ENCODE data around the gene ZNF426. TPM values are rescaled to one million over a fixed set of nuclear protein-coding genes. Genes with fewer than 3 reads are reported as not detected.
A peak's percentile ranks its signal among the peaks of the same experiment; 100 is the strongest.

Gene ZNF426
- total RNA-seq, 1 experiment from 2014 or later, result 4.6 TPM

- Histone ChIP-seq H3K4me3 (ENCODE audit: low read depth, low read length) (no peak overlapping the region), H3K4me1 (no peaks in the 10 kb centered on the region), H3K27me3 (replicated peaks; ENCODE audit: control insufficient read depth, insufficient read depth, low read length) (no peaks in the 10 kb centered on the region), H3K9me3 (peaks cover 18% of the 10 kb centered on the region; the same call in 1 of the 2 replicates), H3K36me3 (ENCODE audit: control insufficient read depth, insufficient read depth, low read length) (0 out of 2 replicates have a peak, but pooled peaks cover 2% of the 10 kb centered on the region)
- DNase-seq, result no peak
- Mint-ChIP-seq H3K36me3 (ENCODE audit: insufficient read depth, unreplicated experiment) (peaks cover 43% of the 10 kb centered on the region), H3K27me3 (ENCODE audit: insufficient read depth, unreplicated experiment) (no peaks in the 10 kb centered on the region), H3K4me1 (ENCODE audit: low read depth, unreplicated experiment) (no peaks in the 10 kb centered on the region), H3K27ac (ENCODE audit: unreplicated experiment) (no peak overlapping the region), H3K9me3 (ENCODE audit: unreplicated experiment) (peaks cover 25% of the 10 kb centered on the region), H3K4me3 (ENCODE audit: unreplicated experiment) (no peak overlapping the region)
- CTCF ChIA-PET, result no interaction called here
- POLR2A ChIA-PET, result interaction anchor here (0.6 kb wide), 1 partner anchor 920 kb away, joined by 4 read pairs; no protein-coding TSS in a partner anchor
- TF ChIP-seq, protein P1, sequence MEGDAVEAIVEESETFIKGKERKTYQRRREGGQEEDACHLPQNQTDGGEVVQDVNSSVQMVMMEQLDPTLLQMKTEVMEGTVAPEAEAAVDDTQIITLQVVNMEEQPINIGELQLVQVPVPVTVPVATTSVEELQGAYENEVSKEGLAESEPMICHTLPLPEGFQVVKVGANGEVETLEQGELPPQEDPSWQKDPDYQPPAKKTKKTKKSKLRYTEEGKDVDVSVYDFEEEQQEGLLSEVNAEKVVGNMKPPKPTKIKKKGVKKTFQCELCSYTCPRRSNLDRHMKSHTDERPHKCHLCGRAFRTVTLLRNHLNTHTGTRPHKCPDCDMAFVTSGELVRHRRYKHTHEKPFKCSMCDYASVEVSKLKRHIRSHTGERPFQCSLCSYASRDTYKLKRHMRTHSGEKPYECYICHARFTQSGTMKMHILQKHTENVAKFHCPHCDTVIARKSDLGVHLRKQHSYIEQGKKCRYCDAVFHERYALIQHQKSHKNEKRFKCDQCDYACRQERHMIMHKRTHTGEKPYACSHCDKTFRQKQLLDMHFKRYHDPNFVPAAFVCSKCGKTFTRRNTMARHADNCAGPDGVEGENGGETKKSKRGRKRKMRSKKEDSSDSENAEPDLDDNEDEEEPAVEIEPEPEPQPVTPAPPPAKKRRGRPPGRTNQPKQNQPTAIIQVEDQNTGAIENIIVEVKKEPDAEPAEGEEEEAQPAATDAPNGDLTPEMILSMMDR (IDR thresholded peaks at IDR 0.05; ENCODE audit: insufficient read depth in 1 of 2, low read depth in 1 of 2, low read length in 1 of 2, severe bottlenecking in 1 of 2, unreplicated experiment in 1 of 2), result no peak
- BruUV-seq (replicated peaks), result no TSS peak
- intact Hi-C loops (cut with micrococcal nuclease; ENCODE audit: unreplicated experiment), result loop anchor here (10.0 kb wide), 1 partner anchor 101 kb away; the partner anchor contains the start of gene ZNF266
These were observed 2.5 kb downstream of the ZNF426 start for GRCh38 chr19:9535934-9536333.

DNA sequence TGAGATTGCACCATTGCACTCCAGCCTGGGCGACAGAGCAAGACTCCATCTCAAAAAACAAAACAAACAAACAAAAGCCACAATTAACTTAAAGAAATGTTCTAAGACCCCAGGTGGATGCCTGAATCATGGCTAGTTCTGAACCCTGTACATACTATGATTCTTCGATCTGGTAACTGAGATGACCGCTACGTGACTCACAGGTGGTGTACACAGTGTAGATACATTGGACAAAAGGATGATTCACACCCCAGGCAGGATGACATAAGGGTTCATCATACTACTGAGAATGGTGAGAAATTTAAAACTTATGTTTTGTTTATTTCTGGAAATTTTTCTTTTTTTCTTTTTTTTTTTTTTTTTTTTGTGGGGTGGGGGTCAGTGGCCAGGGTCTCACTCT, 6.5 kb downstream of the ZNF426 start:
- CTCF ChIA-PET, result no interaction called here
- Mint-ChIP-seq H3K27ac (ENCODE audit: unreplicated experiment) (no peak overlapping the region), H3K4me1 (ENCODE audit: low read depth, unreplicated experiment) (no peaks in the 10 kb centered on the region), H3K9me3 (ENCODE audit: unreplicated experiment) (peaks cover 19% of the 10 kb centered on the region), H3K27me3 (ENCODE audit: insufficient read depth, unreplicated experiment) (no peaks in the 10 kb centered on the region), H3K36me3 (ENCODE audit: insufficient read depth, unreplicated experiment) (peaks cover 62% of the 10 kb centered on the region), H3K4me3 (ENCODE audit: unreplicated experiment) (no peak overlapping the region)
- intact Hi-C loops (cut with micrococcal nuclease; ENCODE audit: unreplicated experiment), result loop anchor here (10.0 kb wide), 1 partner anchor 97 kb away; the partner anchor contains the start of gene ZNF266
- BruUV-seq (replicated peaks), result no TSS peak
- Histone ChIP-seq H3K27me3 (replicated peaks; ENCODE audit: control insufficient read depth, insufficient read depth, low read length) (no peaks in the 10 kb centered on the region), H3K4me1 (no peaks in the 10 kb centered on the region), H3K9me3 (peaks cover 39% of the 10 kb centered on the region), H3K4me3 (ENCODE audit: low read depth, low read length) (no peak overlapping the region), H3K36me3 (ENCODE audit: control insufficient read depth, insufficient read depth, low read length) (peaks cover 3% of the 10 kb centered on the region; the same call in 1 of the 2 replicates)
- POLR2A ChIA-PET, result no interaction called here
- no peak for DNase-seq
- TF ChIP-seq, protein P1 (IDR thresholded peaks at IDR 0.05; ENCODE audit: insufficient read depth in 1 of 2, low read depth in 1 of 2, low read length in 1 of 2, severe bottlenecking in 1 of 2, unreplicated experiment in 1 of 2), result no peak

DNA sequence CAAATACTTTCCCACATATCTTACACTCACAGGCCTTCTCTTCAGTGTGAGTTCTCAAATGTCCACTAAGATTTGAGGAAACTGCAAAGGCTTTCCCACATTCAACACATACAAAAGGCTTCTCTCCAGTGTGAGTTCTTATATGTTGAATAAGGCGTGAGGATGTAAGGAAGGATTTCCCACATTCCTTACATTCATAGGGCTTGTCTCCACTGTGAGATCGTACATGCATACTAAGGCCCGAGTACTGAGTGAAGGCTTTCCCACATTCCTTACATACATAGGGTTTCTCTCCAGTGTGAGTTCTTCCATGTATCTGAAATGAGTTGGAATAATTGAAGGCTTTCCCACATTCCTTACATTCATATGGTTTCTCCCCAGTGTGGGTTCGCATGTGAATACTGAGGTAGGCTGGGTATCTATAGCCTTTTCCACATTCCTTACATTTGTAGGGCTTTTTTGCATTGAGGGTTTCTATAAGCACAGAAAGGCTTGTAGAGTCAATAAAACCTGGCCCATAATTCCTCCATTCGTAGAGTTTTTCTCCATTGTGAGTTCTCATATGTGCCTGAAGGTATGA, 9.6 kb downstream of the ZNF426 start:
- Mint-ChIP-seq H3K4me3 (ENCODE audit: unreplicated experiment) (no peak overlapping the region), H3K4me1 (ENCODE audit: low read depth, unreplicated experiment) (no peaks in the 10 kb centered on the region), H3K27me3 (ENCODE audit: insufficient read depth, unreplicated experiment) (no peaks in the 10 kb centered on the region), H3K9me3 (ENCODE audit: unreplicated experiment) (peaks cover 33% of the 10 kb centered on the region), H3K36me3 (ENCODE audit: insufficient read depth, unreplicated experiment) (peaks cover 51% of the 10 kb centered on the region), H3K27ac (ENCODE audit: unreplicated experiment) (no peak overlapping the region)
- ChIA-PET POLR2A (no interaction called here), CTCF (no interaction called here)
- H3K36me3 ChIP-seq (ENCODE audit: control insufficient read depth, insufficient read depth, low read length), result peaks cover 3% of the 10 kb centered on the region; the same call in 1 of the 2 replicates
- H3K27me3 ChIP-seq (replicated peaks; ENCODE audit: control insufficient read depth, insufficient read depth, low read length), result no peaks in the 10 kb centered on the region
- BruUV-seq (replicated peaks), result TSS peak; percentile 11
- no peaks in the 10 kb centered on the region for H3K4me1 ChIP-seq
- H3K4me3 ChIP-seq (ENCODE audit: low read depth, low read length), result no peak overlapping the region
- intact Hi-C loops (cut with micrococcal nuclease; ENCODE audit: unreplicated experiment), result no loop called here
- no peak for DNase-seq
- TF ChIP-seq, protein P1 (IDR thresholded peaks at IDR 0.05; ENCODE audit: insufficient read depth in 1 of 2, low read depth in 1 of 2, low read length in 1 of 2, severe bottlenecking in 1 of 2, unreplicated experiment in 1 of 2), result no peak
- H3K9me3 ChIP-seq, result peaks cover 47% of the 10 kb centered on the region
